ENCODE measurements around the gene SPATA4.

DNA sequence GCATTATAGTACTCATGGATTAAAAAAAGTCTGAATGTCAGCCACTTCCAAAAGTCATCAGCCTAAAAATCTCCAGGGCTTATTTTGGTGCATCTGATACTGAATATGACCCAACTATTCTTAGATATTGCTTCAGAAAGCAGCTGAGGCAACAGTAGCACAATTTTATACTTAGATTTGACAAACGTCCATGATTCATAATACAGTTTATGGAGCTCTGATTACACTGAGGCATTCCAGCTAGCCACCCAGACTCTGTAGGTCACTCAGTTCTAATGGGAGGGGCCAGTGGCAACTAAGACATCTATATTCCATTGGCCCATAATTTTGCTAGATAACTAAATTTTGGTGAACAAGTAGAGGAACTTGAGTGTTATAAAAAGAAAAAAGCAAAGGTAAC, 10.3 kb downstream of the SPATA4 start:
- TF ChIP-seq, protein P1, sequence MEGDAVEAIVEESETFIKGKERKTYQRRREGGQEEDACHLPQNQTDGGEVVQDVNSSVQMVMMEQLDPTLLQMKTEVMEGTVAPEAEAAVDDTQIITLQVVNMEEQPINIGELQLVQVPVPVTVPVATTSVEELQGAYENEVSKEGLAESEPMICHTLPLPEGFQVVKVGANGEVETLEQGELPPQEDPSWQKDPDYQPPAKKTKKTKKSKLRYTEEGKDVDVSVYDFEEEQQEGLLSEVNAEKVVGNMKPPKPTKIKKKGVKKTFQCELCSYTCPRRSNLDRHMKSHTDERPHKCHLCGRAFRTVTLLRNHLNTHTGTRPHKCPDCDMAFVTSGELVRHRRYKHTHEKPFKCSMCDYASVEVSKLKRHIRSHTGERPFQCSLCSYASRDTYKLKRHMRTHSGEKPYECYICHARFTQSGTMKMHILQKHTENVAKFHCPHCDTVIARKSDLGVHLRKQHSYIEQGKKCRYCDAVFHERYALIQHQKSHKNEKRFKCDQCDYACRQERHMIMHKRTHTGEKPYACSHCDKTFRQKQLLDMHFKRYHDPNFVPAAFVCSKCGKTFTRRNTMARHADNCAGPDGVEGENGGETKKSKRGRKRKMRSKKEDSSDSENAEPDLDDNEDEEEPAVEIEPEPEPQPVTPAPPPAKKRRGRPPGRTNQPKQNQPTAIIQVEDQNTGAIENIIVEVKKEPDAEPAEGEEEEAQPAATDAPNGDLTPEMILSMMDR (IDR thresholded peaks at IDR 0.05) = no peak
- TF ChIP-seq POLR2A (IDR thresholded peaks at IDR 0.05) = no peak

Data from vagina (tissue), 2 donors.